ENCODE data around the gene IPO8.

DNA sequence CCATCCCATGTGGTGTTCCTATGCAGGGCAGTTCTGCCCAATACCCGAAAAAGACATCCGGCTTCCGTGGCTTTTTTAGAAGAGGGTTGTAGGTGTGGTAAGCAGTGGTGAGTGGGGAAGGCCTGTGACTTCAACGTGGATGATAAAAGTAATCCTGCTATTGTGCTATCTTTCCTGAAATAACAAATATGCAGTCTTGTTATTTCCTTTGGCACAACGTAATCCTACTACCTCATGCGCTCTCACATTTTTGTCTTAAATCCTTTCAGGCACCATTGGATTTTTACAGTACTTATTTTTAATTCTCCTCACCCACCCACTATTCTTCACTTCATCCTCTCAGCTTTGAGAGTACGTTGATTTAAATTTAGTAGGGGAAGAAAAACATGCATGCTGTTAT is 96.8 kb downstream of the IPO8 start:
- TF ChIP-seq, protein P1, sequence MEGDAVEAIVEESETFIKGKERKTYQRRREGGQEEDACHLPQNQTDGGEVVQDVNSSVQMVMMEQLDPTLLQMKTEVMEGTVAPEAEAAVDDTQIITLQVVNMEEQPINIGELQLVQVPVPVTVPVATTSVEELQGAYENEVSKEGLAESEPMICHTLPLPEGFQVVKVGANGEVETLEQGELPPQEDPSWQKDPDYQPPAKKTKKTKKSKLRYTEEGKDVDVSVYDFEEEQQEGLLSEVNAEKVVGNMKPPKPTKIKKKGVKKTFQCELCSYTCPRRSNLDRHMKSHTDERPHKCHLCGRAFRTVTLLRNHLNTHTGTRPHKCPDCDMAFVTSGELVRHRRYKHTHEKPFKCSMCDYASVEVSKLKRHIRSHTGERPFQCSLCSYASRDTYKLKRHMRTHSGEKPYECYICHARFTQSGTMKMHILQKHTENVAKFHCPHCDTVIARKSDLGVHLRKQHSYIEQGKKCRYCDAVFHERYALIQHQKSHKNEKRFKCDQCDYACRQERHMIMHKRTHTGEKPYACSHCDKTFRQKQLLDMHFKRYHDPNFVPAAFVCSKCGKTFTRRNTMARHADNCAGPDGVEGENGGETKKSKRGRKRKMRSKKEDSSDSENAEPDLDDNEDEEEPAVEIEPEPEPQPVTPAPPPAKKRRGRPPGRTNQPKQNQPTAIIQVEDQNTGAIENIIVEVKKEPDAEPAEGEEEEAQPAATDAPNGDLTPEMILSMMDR (IDR thresholded peaks at IDR 0.05 in 4 of 5, conservative IDR thresholded peaks at IDR 0.05 in 1 of 5): no peak
- no peak for TF ChIP-seq POLR2A (IDR thresholded peaks at IDR 0.05)

Measured in gastrocnemius medialis (tissue), 4 donors.